HCT116 (cell line): ENCODE data around the gene ZBTB12. TPM values are rescaled to one million over a fixed set of nuclear protein-coding genes. Genes with fewer than 3 reads are reported as not detected.

ENCODE experiments used
- ATAC-seq: fragments of 200-7000 bp; cut with Tn5 transposase; 2 replicates; pipeline ENCODE4 v1.9.1; 2020; ENCODE audit warnings: mild to moderate bottlenecking, moderate library complexity
- BruUV-seq: library from RNA; stranded (reverse); fragments of 400-500 nt; replicated peaks from 2 replicates; lab custom pipeline; 2021; lab: Mats Ljungman, UMichigan
- CTCF ChIA-PET: fragments of 300-600 bp; sonication (Branson Sonifier 250); formaldehyde crosslinking; loops from one replicate; lab custom pipeline; 2021; ENCODE audit warnings: antibody characterized with exemption; lab: Charles Lee
- POLR2A ChIA-PET: fragments of 300-600, 350-600 bp; sonication (Branson Sonifier 250); formaldehyde crosslinking; loops from one replicate; lab custom pipeline; 2021; ENCODE audit warnings: antibody characterized with exemption; lab: Charles Lee
- RAD21 ChIA-PET, 2 experiments: fragments of 300-600 bp; sonication (Branson Sonifier 250); formaldehyde crosslinking; loops; one replicate each; lab custom pipeline; 2023; ENCODE audit warnings: low total read pairs in 2 of 2; ENCODE audit not compliant: uncharacterized antibody in 2 of 2, unreplicated experiment in 2 of 2, low non-redundant PET in 1 of 2; lab: Charles Lee
- DNase-seq: peaks from one replicate; pipeline ENCODE4 v3.0.0-alpha.2; 2010; ENCODE audit warnings: low read depth, low spot score
- H2AFZ ChIP-seq: fragments of 200-600 bp; shearing (Covaris generic), sonication (generic); 2 replicates; pipeline ENCODE4 v1.6.1; 2017; ENCODE audit warnings: low read depth, mixed run types, mixed read lengths, antibody characterized with exemption, low read length; ENCODE audit not compliant: poor library complexity, severe bottlenecking
- H3K27ac ChIP-seq: 2 replicates; pipeline ENCODE4 v1.5.1; 2012; ENCODE audit warnings: low read depth, low read length
- H3K27me3 ChIP-seq: fragments of 200-600 bp; sonication (generic); 2 replicates; pipeline ENCODE4 v1.6.1; 2016; ENCODE audit warnings: mixed run types, low read length, mixed read lengths; ENCODE audit not compliant: insufficient read depth
- H3K36me3 ChIP-seq, 2 experiments: fragments of 200-500 bp in 1 of 2; fragments of 200-600 bp in 1 of 2; sonication (Bioruptor generic) in 1 of 2; sonication (generic) in 1 of 2; 2 replicates each; pipeline versions ENCODE4 v1.5.1 to v1.6.1; 2014 to 2016; ENCODE audit warnings: low read length in 2 of 2, inconsistent platforms in 1 of 2, mixed read lengths in 1 of 2, mixed run types in 1 of 2; ENCODE audit not compliant: insufficient read depth in 2 of 2, control insufficient read depth in 1 of 2
- H3K4me1 ChIP-seq, 2 experiments: fragments of 200-600 bp in 1 of 2; sonication (generic) in 1 of 2; 2 replicates each; pipeline versions ENCODE4 v1.5.1 to v1.6.1; 2012 to 2017; ENCODE audit warnings: low read length in 2 of 2, inconsistent platforms in 1 of 2, mild to moderate bottlenecking in 1 of 2, mixed read lengths in 1 of 2, mixed run types in 1 of 2, moderate library complexity in 1 of 2; ENCODE audit not compliant: insufficient read depth in 2 of 2, control insufficient read depth in 1 of 2
- H3K4me2 ChIP-seq: fragments of 200-600 bp; sonication (generic); 2 replicates; pipeline ENCODE4 v1.6.1; 2017; ENCODE audit warnings: mixed run types, low read length, mixed read lengths
- H3K4me3 ChIP-seq, 2 experiments: fragments of 200-600 bp in 1 of 2; sonication (generic) in 1 of 2; replicated peaks in 1 of 2; 2 replicates each; pipeline ENCODE4 v1.5.1; 2011 to 2016; ENCODE audit warnings: low read length in 2 of 2, control low read depth in 1 of 2, low read depth in 1 of 2, mild to moderate bottlenecking in 1 of 2, mixed read lengths in 1 of 2, mixed run types in 1 of 2
- H3K79me2 ChIP-seq: fragments of 200-600 bp; sonication (generic); 2 replicates; pipeline ENCODE4 v1.6.1; 2017; ENCODE audit warnings: mild to moderate bottlenecking, mixed run types, low read length, moderate library complexity, mixed read lengths; ENCODE audit not compliant: insufficient read depth
- H3K9ac ChIP-seq: fragments of 200-600 bp; sonication (generic); 2 replicates; pipeline ENCODE4 v1.6.1; 2016; ENCODE audit warnings: low read length, mixed read lengths
- H3K9me2 ChIP-seq: fragments of 200-600 bp; sonication (generic), shearing (Covaris generic); 2 replicates; pipeline ENCODE4 v1.6.1; 2017; ENCODE audit warnings: mixed run types, mild to moderate bottlenecking, moderate library complexity; ENCODE audit not compliant: insufficient read depth
- H3K9me3 ChIP-seq, 2 experiments: fragments of 200-500 bp in 1 of 2; fragments of 200-600 bp in 1 of 2; sonication (Bioruptor generic) in 1 of 2; sonication (generic) in 1 of 2; 2 replicates each; pipeline ENCODE4 v1.6.1; 2014 to 2017; ENCODE audit warnings: low read length in 2 of 2, mixed read lengths in 2 of 2, inconsistent platforms in 1 of 2, low read depth in 1 of 2, mild to moderate bottlenecking in 1 of 2, mixed run types in 1 of 2, moderate library complexity in 1 of 2; ENCODE audit not compliant: control insufficient read depth in 1 of 2, insufficient read depth in 1 of 2
- H4K20me1 ChIP-seq: fragments of 200-600 bp; sonication (generic), shearing (Covaris generic); 2 replicates; pipeline ENCODE4 v1.6.1; 2017; ENCODE audit warnings: mixed run types, mild to moderate bottlenecking, moderate library complexity; ENCODE audit not compliant: insufficient read depth
- CBX3 ChIP-seq: IDR thresholded peaks from 2 replicates; pipeline ENCODE4 v1.6.1; 2012; ENCODE audit warnings: low read depth
- CTCF ChIP-seq, 3 experiments: fragments of 200-600 bp in 1 of 3; sonication (generic) in 1 of 3; IDR thresholded peaks in 2 of 3; conservative IDR thresholded peaks in 1 of 3; 2 replicates each; pipeline ENCODE4 v1.5.1; 2012 to 2017; ENCODE audit warnings: low read depth in 2 of 3, low read length in 2 of 3, antibody characterized with exemption in 1 of 3, borderline replicate concordance in 1 of 3, control low read depth in 1 of 3, mild to moderate bottlenecking in 1 of 3, mixed read lengths in 1 of 3, mixed run types in 1 of 3, moderate library complexity in 1 of 3; ENCODE audit not compliant: insufficient read depth in 1 of 3
- EGR1 ChIP-seq: IDR thresholded peaks from 2 replicates; pipeline ENCODE4 v1.6.1; 2012; ENCODE audit warnings: low read depth
- ELF1 ChIP-seq: IDR thresholded peaks from 2 replicates; pipeline ENCODE4 v1.6.1; 2012; ENCODE audit warnings: low read depth, borderline replicate concordance
- FOSL1 ChIP-seq: IDR thresholded peaks from 2 replicates; pipeline ENCODE4 v1.6.1; 2012; ENCODE audit warnings: low read depth
- JUND ChIP-seq: IDR thresholded peaks from 2 replicates; pipeline ENCODE4 v1.6.1; 2012
- POLR2A ChIP-seq: IDR thresholded peaks from 2 replicates; pipeline ENCODE4 v1.7.0; 2011; ENCODE audit warnings: borderline replicate concordance; ENCODE audit not compliant: insufficient read depth, insufficient read length; ENCODE audit errors: extremely low read depth
- SP1 ChIP-seq: IDR thresholded peaks from 2 replicates; pipeline ENCODE4 v1.6.1; 2012; ENCODE audit warnings: low read depth
- TCF7L2 ChIP-seq: IDR thresholded peaks from 2 replicates; pipeline ENCODE4 v1.7.0; 2011; ENCODE audit warnings: borderline replicate concordance, inconsistent platforms; ENCODE audit not compliant: insufficient read depth, insufficient read length; ENCODE audit errors: extremely low read depth
- intact Hi-C: fragments of 100-400 bp; cut with micrococcal nuclease; formaldehyde crosslinking; loops from 2 replicates; pipeline ENCODE4 v1.10.0; 2022
- total RNA-seq: library from RNA; stranded (reverse); gene quantifications from one replicate; pipeline ENCODE4 v1.2.1, GENCODE V29; 2021; ENCODE audit not compliant: unreplicated experiment
- TF ChIP-seq, protein P1 (sequence below): IDR thresholded peaks from 2 replicates; pipeline ENCODE4 v1.6.1; 2012
- TF ChIP-seq, protein P2 (sequence below): IDR thresholded peaks from 2 replicates; pipeline ENCODE4 v1.6.1; 2012

Gene ZBTB12
- total RNA-seq, 1 experiment from 2014 or later: 10.3 TPM

GRCh38 chr6:31905041-31905440 is 3.2 kb upstream of the ZBTB12 start:
- H3K9me2 ChIP-seq: no peaks in the 10 kb centered on the region
- intact Hi-C loops: no loop called here
- no peak overlapping the region for H2AFZ ChIP-seq
- H3K36me3 ChIP-seq: no peaks in the 10 kb centered on the region
- DNase-seq: no peak
- H4K20me1 ChIP-seq: no peaks in the 10 kb centered on the region
- H3K4me2 ChIP-seq: no peak overlapping the region
- TF ChIP-seq, protein P1, sequence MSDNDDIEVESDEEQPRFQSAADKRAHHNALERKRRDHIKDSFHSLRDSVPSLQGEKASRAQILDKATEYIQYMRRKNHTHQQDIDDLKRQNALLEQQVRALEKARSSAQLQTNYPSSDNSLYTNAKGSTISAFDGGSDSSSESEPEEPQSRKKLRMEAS: no peak
- TF ChIP-seq JUND: no peak
- no peak for TF ChIP-seq FOSL1
- TF ChIP-seq, protein P2, sequence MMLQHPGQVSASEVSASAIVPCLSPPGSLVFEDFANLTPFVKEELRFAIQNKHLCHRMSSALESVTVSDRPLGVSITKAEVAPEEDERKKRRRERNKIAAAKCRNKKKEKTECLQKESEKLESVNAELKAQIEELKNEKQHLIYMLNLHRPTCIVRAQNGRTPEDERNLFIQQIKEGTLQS: no peak
- H3K4me1 ChIP-seq: peaks cover 29 to 54% of the 10 kb centered on the region in 2 experiments
- RAD21 ChIA-PET: no interaction called here
- no peaks in the 10 kb centered on the region for H3K79me2 ChIP-seq
- no peak overlapping the region for H3K4me3 ChIP-seq
- CTCF ChIA-PET: no interaction called here
- H3K9me3 ChIP-seq: no peaks in the 10 kb centered on the region
- POLR2A ChIA-PET: no interaction called here
- H3K27ac ChIP-seq: no peak overlapping the region
- H3K27me3 ChIP-seq: no peaks in the 10 kb centered on the region
- ATAC-seq: no peak
- H3K9ac ChIP-seq: no peak overlapping the region
- no TSS peak for BruUV-seq

DNA sequence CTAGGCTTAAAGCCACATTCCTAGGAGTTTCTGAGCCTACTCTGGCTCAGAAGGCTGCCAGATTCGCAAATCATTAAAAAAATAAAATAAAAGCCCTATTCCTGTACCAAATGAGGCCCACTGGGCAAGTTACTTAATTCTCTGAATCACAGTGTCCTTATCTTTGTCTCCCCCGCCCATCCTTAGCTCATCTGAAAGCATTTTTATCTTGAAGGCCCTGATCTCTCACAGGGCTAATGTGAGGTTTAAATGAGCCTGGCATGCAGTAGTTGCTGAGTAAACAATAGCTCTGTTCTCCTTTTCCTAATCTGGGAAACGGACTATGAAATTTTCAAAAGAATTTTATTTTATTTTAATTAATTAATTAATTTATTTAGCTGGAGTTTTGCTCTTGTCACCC is 2.1 kb upstream of the ZBTB12 start:
- DNase-seq (no peak), ATAC-seq (no peak)
- Histone ChIP-seq H3K4me3 (no peak overlapping the region), H2AFZ (no peak overlapping the region), H3K9me3 (no peaks in the 10 kb centered on the region), H3K27me3 (no peaks in the 10 kb centered on the region), H4K20me1 (no peaks in the 10 kb centered on the region), H3K4me1 (peaks cover 18 to 44% of the 10 kb centered on the region in 2 experiments), H3K36me3 (no peaks in the 10 kb centered on the region), H3K27ac (no peak overlapping the region), H3K9me2 (no peaks in the 10 kb centered on the region), H3K4me2 (no peak overlapping the region), H3K79me2 (no peaks in the 10 kb centered on the region; the same call in 1 of the 2 replicates), H3K9ac (no peak overlapping the region)
- intact Hi-C loops: loop anchor here (2.0 kb wide), 1 partner anchor 49 kb away; no protein-coding TSS in a partner anchor
- no TSS peak for BruUV-seq
- CTCF ChIA-PET: no interaction called here
- POLR2A ChIA-PET: no interaction called here
- TF ChIP-seq ELF1 (no peak), CTCF (IDR thresholded peaks at IDR 0.05 in 2 of 3, conservative IDR thresholded peaks at IDR 0.05 in 1 of 3; ENCODE audit: borderline replicate concordance in 1 of 3, insufficient read depth in 1 of 3, low read depth in 2 of 3, low read length in 2 of 3) (no peak), SP1 (no peak), EGR1 (no peak), FOSL1 (no peak), POLR2A (no peak), CBX3 (no peak), TCF7L2 (no peak)
- RAD21 ChIA-PET: no interaction called here
